Right atrium auricular region (tissue), 2 donors: ENCODE measurements around the gene MANEAL. TPM values are rescaled to one million over a fixed set of nuclear protein-coding genes. Genes with fewer than 3 reads are reported as not detected.
"Not testable (repeated sequence)": the region's sequence is repeated elsewhere in the genome, so short reads cannot be mapped to it uniquely, and the experiment has no call there.

Experiments
- DNase-seq: peaks from one replicate; pipeline ENCODE4 v3.0.0-alpha.2; 2019; ENCODE audit warnings: low spot score
- H3K27ac ChIP-seq, 2 donors: fragments of 200-600 bp; sonication (generic); 1 replicate in 1 of 2; 2 replicates in 1 of 2; pipeline ENCODE4 v1.5.1; 2016 to 2019
- H3K27me3 ChIP-seq, 2 donors: fragments of 200-600 bp; sonication (generic); one replicate each; pipeline versions ENCODE4 v1.5.1 to v1.6.0; 2017 to 2019
- H3K36me3 ChIP-seq: fragments of 200-600 bp; sonication (generic); one replicate; pipeline ENCODE4 v1.5.1; 2016
- H3K4me1 ChIP-seq, 2 donors: fragments of 200-600 bp; sonication (generic); one replicate each; pipeline versions ENCODE4 v1.5.1 to v1.6.0; 2017 to 2019
- H3K4me3 ChIP-seq, 2 donors: fragments of 200-600 bp; sonication (generic); 1 replicate in 1 of 2; 2 replicates in 1 of 2; pipeline ENCODE4 v1.5.1; 2017 to 2019; ENCODE audit warnings: mild to moderate bottlenecking in 1 of 2, moderate library complexity in 1 of 2
- H3K9me3 ChIP-seq, 2 donors: fragments of 200-600 bp; sonication (generic); one replicate each; pipeline ENCODE4 v1.5.1; 2019
- total RNA-seq, 2 donors: library from RNA; depleted of rRNA; stranded (reverse); fragments of >200 nt; gene quantifications; one replicate each; pipeline ENCODE4 v1.1.0, GENCODE V29; 2016
- TF ChIP-seq, protein P1 (sequence below), 2 donors: fragments of 200-600 bp; sonication (generic); IDR thresholded peaks; one replicate each; pipeline ENCODE4 v1.5.1; 2019; ENCODE audit warnings: antibody characterized with exemption in 2 of 2

MANEAL gene
- total RNA-seq, 2 donors from 2014 or later = 0.67 to 1.0 TPM

DNA sequence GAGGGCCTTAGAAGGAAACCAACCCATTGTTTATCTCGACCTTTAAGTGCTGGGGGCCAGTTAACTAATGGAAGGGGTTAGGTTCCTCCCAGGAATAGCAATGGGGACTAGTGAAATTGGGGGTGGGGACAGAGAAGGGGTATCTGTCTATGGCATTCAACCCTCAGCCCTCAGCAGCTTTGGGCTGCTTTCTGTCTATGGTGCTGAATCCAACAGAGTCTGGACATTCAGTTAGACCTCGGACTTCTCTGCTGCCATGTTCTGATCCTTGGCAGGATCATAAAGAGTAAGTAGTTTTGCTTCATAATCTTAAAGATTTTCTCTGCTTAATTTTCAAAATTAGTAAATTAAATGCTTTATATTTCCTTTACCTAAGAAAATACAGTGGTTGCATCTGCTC, 26.2 kb upstream of the MANEAL start:
- Histone ChIP-seq H3K27me3 (peaks cover 3 to 27% of the 10 kb centered on the region in 2 donors), H3K4me3 (no peak overlapping the region), H3K4me1 (peaks cover 0 to 4% of the 10 kb centered on the region in 2 donors), H3K9me3 (no peaks in the 10 kb centered on the region), H3K27ac (no peak overlapping the region), H3K36me3 (no peaks in the 10 kb centered on the region)
- TF ChIP-seq, protein P1, sequence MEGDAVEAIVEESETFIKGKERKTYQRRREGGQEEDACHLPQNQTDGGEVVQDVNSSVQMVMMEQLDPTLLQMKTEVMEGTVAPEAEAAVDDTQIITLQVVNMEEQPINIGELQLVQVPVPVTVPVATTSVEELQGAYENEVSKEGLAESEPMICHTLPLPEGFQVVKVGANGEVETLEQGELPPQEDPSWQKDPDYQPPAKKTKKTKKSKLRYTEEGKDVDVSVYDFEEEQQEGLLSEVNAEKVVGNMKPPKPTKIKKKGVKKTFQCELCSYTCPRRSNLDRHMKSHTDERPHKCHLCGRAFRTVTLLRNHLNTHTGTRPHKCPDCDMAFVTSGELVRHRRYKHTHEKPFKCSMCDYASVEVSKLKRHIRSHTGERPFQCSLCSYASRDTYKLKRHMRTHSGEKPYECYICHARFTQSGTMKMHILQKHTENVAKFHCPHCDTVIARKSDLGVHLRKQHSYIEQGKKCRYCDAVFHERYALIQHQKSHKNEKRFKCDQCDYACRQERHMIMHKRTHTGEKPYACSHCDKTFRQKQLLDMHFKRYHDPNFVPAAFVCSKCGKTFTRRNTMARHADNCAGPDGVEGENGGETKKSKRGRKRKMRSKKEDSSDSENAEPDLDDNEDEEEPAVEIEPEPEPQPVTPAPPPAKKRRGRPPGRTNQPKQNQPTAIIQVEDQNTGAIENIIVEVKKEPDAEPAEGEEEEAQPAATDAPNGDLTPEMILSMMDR (IDR thresholded peaks at IDR 0.05) = no peak
- DNase-seq = no peak

DNA sequence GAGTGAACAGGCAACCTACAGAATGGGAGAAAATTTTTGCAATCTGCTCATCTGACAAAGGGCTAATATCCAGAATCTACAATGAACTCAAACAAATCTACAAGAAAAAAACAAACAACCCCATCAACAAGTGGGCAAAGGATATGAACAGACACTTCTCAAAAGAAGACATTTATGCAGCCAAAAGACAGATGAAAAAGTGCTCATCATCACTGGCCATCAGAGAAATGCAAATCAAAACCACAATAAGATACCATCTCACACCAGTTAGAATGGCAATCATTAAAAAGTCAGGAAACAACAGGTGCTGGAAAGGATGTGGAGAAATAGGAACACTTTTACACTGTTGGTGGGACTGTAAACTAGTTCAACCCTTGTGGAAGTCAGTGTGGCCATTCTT, 22.2 kb upstream of the MANEAL start:
- DNase-seq, H3K4me3 ChIP-seq, H3K27me3 ChIP-seq: not testable (repeated sequence)

DNA sequence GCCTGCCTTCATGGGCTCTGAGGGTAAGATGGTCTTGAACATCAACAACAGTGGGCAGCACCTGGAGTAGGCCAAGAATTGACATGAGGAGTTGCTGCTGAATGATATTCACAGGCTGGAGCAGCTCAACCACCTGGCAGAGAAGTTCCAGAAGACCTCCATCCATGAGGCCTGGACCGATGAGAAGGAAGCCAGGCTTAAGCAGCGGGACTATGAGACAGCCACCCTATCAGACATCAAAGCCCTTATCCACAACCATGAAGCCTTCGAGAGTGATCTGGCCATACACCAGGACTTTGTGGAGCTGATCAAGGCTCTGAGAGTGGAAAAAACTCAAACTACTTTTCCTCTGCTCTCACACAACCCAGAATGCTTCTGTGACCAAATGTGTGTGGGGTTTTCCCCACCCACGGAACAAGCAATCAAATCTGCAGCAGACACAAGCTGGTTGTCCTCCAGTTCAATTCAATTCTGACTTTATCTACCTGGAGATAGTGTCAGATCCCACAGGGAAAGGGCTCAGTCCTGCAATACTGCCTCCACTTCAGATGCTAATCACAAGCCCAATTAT, 16.6 kb upstream of the MANEAL start:
- no peak overlapping the region for H3K27ac ChIP-seq
- no peaks in the 10 kb centered on the region for H3K36me3 ChIP-seq
- no peak for DNase-seq
- H3K4me1 ChIP-seq = no peaks in the 10 kb centered on the region
- H3K9me3 ChIP-seq = no peaks in the 10 kb centered on the region
- H3K27me3 ChIP-seq = no peaks in the 10 kb centered on the region
- TF ChIP-seq, protein P1 (IDR thresholded peaks at IDR 0.05) = no peak
- no peak overlapping the region for H3K4me3 ChIP-seq

More for the DNA sequence above, 22.2 kb upstream of the MANEAL start:
- H3K36me3 ChIP-seq, H3K27ac ChIP-seq, H3K9me3 ChIP-seq, H3K4me1 ChIP-seq: not testable (repeated sequence)

DNA sequence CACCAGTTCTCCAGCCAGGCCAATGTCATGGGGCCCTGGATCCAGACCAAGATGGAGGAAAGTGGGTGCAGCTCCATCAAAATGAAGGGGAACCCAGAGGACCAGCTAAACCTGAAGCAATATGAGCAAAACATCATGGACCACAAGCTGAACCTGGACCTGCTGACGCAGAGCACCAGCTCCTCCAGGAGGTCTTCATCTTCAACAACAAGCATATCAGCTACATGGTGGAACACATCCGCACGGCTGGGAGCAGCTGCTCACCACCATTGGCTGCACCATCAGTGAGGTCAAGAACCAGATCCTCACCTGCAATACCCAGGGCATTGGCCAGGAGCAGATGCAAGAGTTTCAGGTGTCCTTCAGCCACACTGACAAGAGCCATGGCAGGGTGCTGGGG, 15.0 kb upstream of the MANEAL start:
- DNase-seq = no peak
- Histone ChIP-seq H3K27ac (no peak overlapping the region), H3K9me3 (no peaks in the 10 kb centered on the region), H3K27me3 (no peaks in the 10 kb centered on the region), H3K36me3 (no peaks in the 10 kb centered on the region), H3K4me3 (no peak overlapping the region), H3K4me1 (no peaks in the 10 kb centered on the region)
- TF ChIP-seq, protein P1 (IDR thresholded peaks at IDR 0.05) = no peak

DNA sequence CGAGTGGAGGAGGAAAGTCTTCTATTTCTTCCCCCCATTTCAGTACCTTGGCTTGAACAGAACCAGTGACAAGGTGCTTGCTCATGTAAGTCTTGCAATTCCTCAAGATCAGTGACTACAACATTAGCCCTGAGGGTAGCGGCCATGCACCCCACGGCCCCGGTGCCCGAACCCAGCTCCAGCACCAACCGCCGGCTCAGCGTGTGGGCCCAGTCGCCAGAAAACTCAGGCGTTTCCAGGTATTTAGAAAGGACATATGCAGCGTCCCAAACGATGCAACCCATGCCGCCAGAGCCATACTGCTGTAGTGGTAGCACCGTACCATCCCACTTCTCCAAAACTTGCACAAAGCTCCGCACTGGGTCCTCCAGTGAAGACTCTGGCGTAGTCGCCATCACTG, 11.2 kb upstream of the MANEAL start:
- no peak overlapping the region for H3K4me3 ChIP-seq
- no peak overlapping the region for H3K27ac ChIP-seq
- H3K27me3 ChIP-seq = no peaks in the 10 kb centered on the region
- no peaks in the 10 kb centered on the region for H3K4me1 ChIP-seq
- DNase-seq = no peak
- no peaks in the 10 kb centered on the region for H3K36me3 ChIP-seq
- TF ChIP-seq, protein P1 (IDR thresholded peaks at IDR 0.05) = no peak
- H3K9me3 ChIP-seq = no peaks in the 10 kb centered on the region

DNA sequence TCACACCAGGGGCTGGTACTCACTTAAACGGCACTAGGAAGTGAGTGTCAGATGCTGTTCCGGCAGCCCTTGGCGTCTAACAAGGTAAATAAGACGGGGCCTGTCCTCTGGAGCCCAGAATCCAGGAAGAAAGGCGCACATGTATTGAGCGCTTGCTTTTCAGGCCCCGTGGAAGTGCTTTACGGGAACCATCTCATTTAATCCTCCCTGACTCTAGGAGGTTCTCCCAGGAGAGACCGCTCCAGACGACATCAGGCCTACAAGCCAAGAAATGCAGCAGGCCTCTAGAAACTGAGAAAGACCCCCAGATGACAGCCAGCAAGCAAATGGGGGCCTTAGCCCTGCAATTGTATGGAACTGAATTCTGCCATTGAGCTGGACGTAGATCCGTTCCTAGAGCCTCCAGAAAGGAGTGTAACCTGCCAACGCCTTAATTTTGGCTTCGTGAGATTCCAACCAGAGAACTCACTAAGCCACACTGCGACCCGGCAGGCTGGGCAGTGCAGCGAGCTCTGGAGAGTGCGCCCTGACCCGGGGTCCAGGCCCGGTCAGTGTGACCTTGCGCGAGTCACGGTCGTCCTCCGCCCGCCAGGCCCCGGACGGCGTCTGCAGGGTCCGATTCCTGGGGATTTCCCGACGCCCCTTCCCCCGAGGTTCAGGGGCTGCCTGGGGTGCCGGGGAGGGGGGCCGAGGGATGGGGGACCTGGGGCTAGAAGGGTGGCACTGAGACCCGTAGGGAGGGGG, 532 bp upstream of the MANEAL start:
- Histone ChIP-seq H3K4me3 (peak overlapping the region; percentile 44 to 57), H3K4me1 (peaks cover 0 to 17% of the 10 kb centered on the region in 2 donors), H3K27me3 (no peaks in the 10 kb centered on the region), H3K9me3 (no peaks in the 10 kb centered on the region), H3K27ac (no peak overlapping the region), H3K36me3 (no peaks in the 10 kb centered on the region)
- TF ChIP-seq, protein P1 (IDR thresholded peaks at IDR 0.05) = no peak
- DNase-seq = no peak
